ENCODE measurements around the gene RABGAP1L. TPM values are rescaled to one million over a fixed set of nuclear protein-coding genes. Genes with fewer than 3 reads are reported as not detected.
"Not testable (repeated sequence)": the region's sequence is repeated elsewhere in the genome, so short reads cannot be mapped to it uniquely, and the experiment has no call there.

RABGAP1L gene
- total and polyA plus RNA-seq, 2 of the 4 experiments (the other 2 are of a cell fraction) = 7.9 to 26.7 TPM

GRCh38 chr1:174127176-174127575 lies 32.1 kb upstream of the RABGAP1L start:
- WGBS, 2 experiments (ENCODE audit: extremely low coverage in 2 of 2, insufficient read length in 1 of 2) = no CpG with 5 or more reads among the region's 1 CpG

More at GRCh38 chr1:174127176-174127575, 32.1 kb upstream of the RABGAP1L start:
- H4K8ac ChIP-seq (ENCODE audit: low read depth in 2 of 2, low read length in 2 of 2); H2AFZ ChIP-seq (replicated peaks; ENCODE audit: low read length, poor library complexity); in situ Hi-C loops (cut with MboI; ENCODE audit: low sequenced_read_pairs); H3K27ac ChIP-seq (ENCODE audit: insufficient read depth, low read length); intact Hi-C loops (cut with micrococcal nuclease); H3K36me3 ChIP-seq (ENCODE audit: control insufficient read depth, insufficient read depth, low read length); dilution Hi-C loops (cut with HindIII; ENCODE audit: low sequenced_read_pairs, unreplicated experiment); H2BK15ac ChIP-seq (ENCODE audit: low read depth, low read length); BruUV-seq (replicated peaks); H3K9me3 ChIP-seq (ENCODE audit: control insufficient read depth, insufficient read depth, low read length); H3K9ac ChIP-seq (ENCODE audit: low read depth, low read length); H3K27me3 ChIP-seq (ENCODE audit: control insufficient read depth, insufficient read depth, low read length); DNase-seq; H3K79me1 ChIP-seq (ENCODE audit: low read depth in 1 of 2, low read length in 2 of 2); H3K4me3 ChIP-seq (ENCODE audit: insufficient read depth, low read depth, low read length); H3K14ac ChIP-seq (replicated peaks; ENCODE audit: low read depth, low read length); H2BK20ac ChIP-seq (ENCODE audit: low read depth, low read length); H3K9me1 ChIP-seq (ENCODE audit: insufficient read depth, low read length); H3K4me1 ChIP-seq (ENCODE audit: control insufficient read depth, insufficient read depth, low read length); H3K4ac ChIP-seq (ENCODE audit: low read depth, low read length); H2BK5ac ChIP-seq (ENCODE audit: low read depth, low read length, poor library complexity, severe bottlenecking); H4K5ac ChIP-seq (ENCODE audit: low read depth, low read length); H2AK5ac ChIP-seq (ENCODE audit: low read depth, low read length); H4K20me1 ChIP-seq (ENCODE audit: insufficient read depth, low read length); H3K18ac ChIP-seq (ENCODE audit: low read depth, low read length); H3K23ac ChIP-seq (ENCODE audit: low read depth, low read length); H4K91ac ChIP-seq (ENCODE audit: insufficient read depth, low read depth, low read length); ATAC-seq (ENCODE audit: low read depth); H2BK120ac ChIP-seq (ENCODE audit: low read depth, low read length); H3K56ac ChIP-seq (ENCODE audit: extremely low read depth, insufficient read depth, low read length); H2AK9ac ChIP-seq (replicated peaks; ENCODE audit: low read depth, low read length, poor library complexity); H3K4me2 ChIP-seq (ENCODE audit: low read depth, low read length); POLR2A ChIA-PET (ENCODE audit: unreplicated experiment): not testable (repeated sequence)
- CTCF ChIA-PET = interaction anchor here (1.4 kb wide), 1 partner anchor 12 kb away, joined by 6 read pairs; no protein-coding TSS in a partner anchor
